OCI-LY1 (cell line): ENCODE measurements around the gene SERGEF.

ENCODE experiments used
- CTCF ChIP-seq: fragments of 200-600 bp; sonication (generic), shearing (Covaris generic); IDR thresholded peaks from 2 replicates; pipeline ENCODE4 v1.5.1; 2017; ENCODE audit warnings: mild to moderate bottlenecking, antibody characterized with exemption, low read length, moderate library complexity, mixed read lengths
- EZH2 ChIP-seq: fragments of 200-600 bp; sonication (generic), shearing (Covaris generic); IDR thresholded peaks from 2 replicates; pipeline ENCODE4 v1.8.0; 2017; ENCODE audit warnings: borderline replicate concordance, mixed run types, mild to moderate bottlenecking, antibody characterized with exemption, low read length, moderate library complexity, mixed read lengths

- TF ChIP-seq CTCF (no peak), EZH2 (no peak)
Observed at GRCh38 chr11:17845431-17845881, 167.4 kb downstream of the SERGEF start.
